K562 (cell line): Measurements from ENCODE around the gene MAP1LC3B2. TPM values are rescaled to one million over a fixed set of nuclear protein-coding genes. Genes with fewer than 3 reads are reported as not detected.

ENCODE experiments used
- CEBPZ ChIP-seq: fragments of 150-350 bp; IDR thresholded peaks from 2 replicates; pipeline ENCODE4 v1.6.1; 2014; ENCODE audit warnings: low read depth, mild to moderate bottlenecking, low read length, borderline replicate concordance
- FOXO4 ChIP-seq: fragments of 450-650 bp; formaldehyde crosslinking; IDR thresholded peaks from 2 replicates; pipeline ENCODE4 v1.4.0; 2020; ENCODE audit warnings: mild to moderate bottlenecking, moderate library complexity
- HCFC1 ChIP-seq: IDR thresholded peaks from 2 replicates; pipeline ENCODE4 v1.6.1; 2012; ENCODE audit warnings: low read depth, low read length, improper control_type of control experiment
- HMGXB4 ChIP-seq: sonication (generic); formaldehyde crosslinking; IDR thresholded peaks from 2 replicates; pipeline ENCODE4 v1.8.1; 2023; ENCODE audit warnings: mild to moderate bottlenecking, missing genetic modification reagents
- HNRNPUL1 ChIP-seq: fragments of 200-400 bp; formaldehyde crosslinking; IDR thresholded peaks from 2 replicates; pipeline ENCODE4 v1.6.1; 2017; ENCODE audit warnings: low read length
- MAZ ChIP-seq, 2 experiments: fragments of 450-650 bp in 1 of 2; sonication (generic) in 1 of 2; formaldehyde crosslinking; IDR thresholded peaks in 1 of 2; conservative IDR thresholded peaks in 1 of 2; 2 replicates each; pipeline versions ENCODE4 v1.4.0 to v1.5.0; 2020; ENCODE audit warnings: mild to moderate bottlenecking in 1 of 2, missing genetic modification reagents in 1 of 2
- MEF2A ChIP-seq: IDR thresholded peaks from 2 replicates; pipeline ENCODE4 v1.6.1; 2011; ENCODE audit warnings: low read depth, mild to moderate bottlenecking, low read length, moderate library complexity; ENCODE audit not compliant: control insufficient read depth
- PYGO2 ChIP-seq: fragments of 450-650 bp; IDR thresholded peaks from 2 replicates; pipeline ENCODE4 v1.6.1; 2016; ENCODE audit warnings: mild to moderate bottlenecking, missing genetic modification characterization, moderate library complexity, missing compliant biosample characterization
- SFPQ ChIP-seq: fragments of 200-400 bp; formaldehyde crosslinking; IDR thresholded peaks from 2 replicates; pipeline ENCODE4 v1.6.1; 2017; ENCODE audit warnings: mild to moderate bottlenecking, low read depth, low read length, moderate library complexity
- SUPT5H ChIP-seq: fragments of 450-650 bp; IDR thresholded peaks from 2 replicates; pipeline ENCODE4 v1.6.1; 2016
- YY1 ChIP-seq, 3 experiments: IDR thresholded peaks; 2 replicates each; pipeline ENCODE4 v1.6.1; 2011; ENCODE audit warnings: low read length in 2 of 3, mild to moderate bottlenecking in 2 of 3, moderate library complexity in 2 of 3, borderline replicate concordance in 1 of 3, control low read depth in 1 of 3, low read depth in 1 of 3; ENCODE audit not compliant: insufficient read depth in 3 of 3, insufficient replicate concordance in 2 of 3, control insufficient read depth in 1 of 3, insufficient read length in 1 of 3; ENCODE audit errors: extremely low read depth in 1 of 3
- ZFP36 ChIP-seq: fragments of 150-350 bp; IDR thresholded peaks from 2 replicates; pipeline ENCODE4 v1.6.1; 2018; ENCODE audit warnings: low read length, low read depth; ENCODE audit not compliant: partially characterized antibody
- ZKSCAN8 ChIP-seq: fragments of 200-800 bp; sonication (Bioruptor generic); IDR thresholded peaks from 2 replicates; pipeline ENCODE4 v1.6.1; 2016; ENCODE audit warnings: missing genetic modification characterization, missing compliant biosample characterization
- ZNF23 ChIP-seq: fragments of 250-450 bp; sonication (Bioruptor Pico); IDR thresholded peaks from 2 replicates; pipeline ENCODE4 v1.4.0; 2020; ENCODE audit warnings: mild to moderate bottlenecking
- ZNF253 ChIP-seq: fragments of 250-450 bp; sonication (Bioruptor Pico); conservative IDR thresholded peaks from 2 replicates; pipeline ENCODE4 v1.6.1; 2021; ENCODE audit warnings: mild to moderate bottlenecking
- ZNF696 ChIP-seq: fragments of 250-450 bp; sonication (Bioruptor Pico); conservative IDR thresholded peaks from 2 replicates; pipeline ENCODE4 v1.4.0; 2020; ENCODE audit warnings: mild to moderate bottlenecking, moderate library complexity
- ZNF77 ChIP-seq: fragments of 250-450 bp; sonication (Bioruptor Pico); IDR thresholded peaks from 2 replicates; pipeline ENCODE4 v1.5.0; 2020
- polyA plus RNA-seq, 8 experiments: library from polyadenylated mRNA; depleted of rRNA in 4 of 8; stranded (reverse) in 5 of 8; unstranded in 3 of 8; fragments of >200 nt; fragmentation: Nextera tagmentation in 2 of 8; fragmentation: Illumina TruSeq in 1 of 8; extraction: Ambion mirVana in 2 of 8; extraction: Trizol in 1 of 8; gene quantifications; 2 replicates each; pipeline versions ENCODE4 v1.2.1 to v1.2.3, GENCODE V29; 2011 to 2014; ENCODE audit warnings: inconsistent platforms in 1 of 8, missing spikeins in 1 of 8
- total RNA-seq, 7 experiments: library from RNA; depleted of rRNA in 6 of 7; stranded (reverse); fragments of >200 nt in 6 of 7; fragmentation: Illumina TruSeq in 2 of 7; extraction: Trizol in 2 of 7; gene quantifications; 2 replicates each; pipeline versions ENCODE4 v1.2.1 to v1.2.3, GENCODE V29; 2011 to 2021; ENCODE audit warnings: low replicate concordance in 1 of 7

The MAP1LC3B2 gene
- total and polyA plus RNA-seq, 9 of the 15 experiments (the other 6 are each of a cell fraction or from before 2014, with no cell fraction given): 0.53 to 2.8 (median 0.76) TPM; not detected in 2

GRCh38 chr12:116598311-116599284 is 39.4 kb downstream of the MAP1LC3B2 start (continued):
- TF ChIP-seq YY1 (IDR thresholded peaks at IDR 0.05; ENCODE audit: borderline replicate concordance in 1 of 3, control insufficient read depth in 1 of 3, extremely low read depth in 1 of 3, insufficient read depth in 3 of 3, insufficient read length in 1 of 3, insufficient replicate concordance in 2 of 3, low read depth in 1 of 3, low read length in 2 of 3) (no peak), HCFC1 (no peak), ZNF696 (CRISPR knock-in tag) (no peak), PYGO2 (tag) (peak; percentile 16; the same call in 1 of the 2 replicates), SUPT5H (no peak), MEF2A (no peak), MAZ (CRISPR knock-in tag; conservative IDR thresholded peaks at IDR 0.05 in 1 of 2, IDR thresholded peaks at IDR 0.05 in 1 of 2) (peak in 1 of 2 experiments; percentile 45; a peak in 2 of 4 replicates), FOXO4 (CRISPR knock-in tag) (no peak), ZNF253 (CRISPR knock-in tag) (no peak), ZFP36 (no peak), ZNF23 (CRISPR knock-in tag) (no peak), ZKSCAN8 (CRISPR knock-in tag) (no peak; the same call in 1 of the 2 replicates), HMGXB4 (CRISPR knock-in tag) (no peak), SFPQ (no peak), HNRNPUL1 (no peak), ZNF77 (CRISPR knock-in tag) (no peak), CEBPZ (no peak)
